ENCODE data around the gene PODN. TPM values are rescaled to one million over a fixed set of nuclear protein-coding genes. Genes with fewer than 3 reads are reported as not detected.

The PODN gene
- total RNA-seq, 3 donors from 2014 or later = 5.8 to 69.2 (median 18.1) TPM

DNA sequence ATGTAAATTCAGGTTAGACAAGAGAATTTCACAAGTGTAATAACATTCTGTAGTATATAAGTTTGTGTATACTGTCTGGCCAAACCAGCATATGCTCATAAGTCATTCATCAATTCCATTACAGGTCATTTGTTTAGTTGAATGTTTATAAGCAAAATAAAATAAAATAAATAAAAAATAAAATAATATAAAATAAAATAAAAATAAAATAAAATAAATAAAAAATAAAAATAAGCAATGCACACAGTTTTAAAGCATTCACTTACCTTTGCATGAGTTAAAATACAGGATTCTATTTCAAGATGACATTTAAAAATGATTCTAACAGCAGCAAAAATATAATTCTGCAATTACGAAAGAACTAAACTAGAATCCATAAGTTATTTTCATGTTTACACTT lies 9.9 kb downstream of the PODN start:
- no peaks in the 10 kb centered on the region for H3K36me3 ChIP-seq (ENCODE audit: low read depth)
- no peak overlapping the region for H3K4me3 ChIP-seq
- H3K9me3 ChIP-seq = no peaks in the 10 kb centered on the region
- no peak for DNase-seq
- intact Hi-C loops (cut with DNase I, micrococcal nuclease) = no loop called here
- ATAC-seq = no peak
- no peaks in the 10 kb centered on the region for H3K4me1 ChIP-seq (ENCODE audit: low read depth)
- TF ChIP-seq, protein P1, sequence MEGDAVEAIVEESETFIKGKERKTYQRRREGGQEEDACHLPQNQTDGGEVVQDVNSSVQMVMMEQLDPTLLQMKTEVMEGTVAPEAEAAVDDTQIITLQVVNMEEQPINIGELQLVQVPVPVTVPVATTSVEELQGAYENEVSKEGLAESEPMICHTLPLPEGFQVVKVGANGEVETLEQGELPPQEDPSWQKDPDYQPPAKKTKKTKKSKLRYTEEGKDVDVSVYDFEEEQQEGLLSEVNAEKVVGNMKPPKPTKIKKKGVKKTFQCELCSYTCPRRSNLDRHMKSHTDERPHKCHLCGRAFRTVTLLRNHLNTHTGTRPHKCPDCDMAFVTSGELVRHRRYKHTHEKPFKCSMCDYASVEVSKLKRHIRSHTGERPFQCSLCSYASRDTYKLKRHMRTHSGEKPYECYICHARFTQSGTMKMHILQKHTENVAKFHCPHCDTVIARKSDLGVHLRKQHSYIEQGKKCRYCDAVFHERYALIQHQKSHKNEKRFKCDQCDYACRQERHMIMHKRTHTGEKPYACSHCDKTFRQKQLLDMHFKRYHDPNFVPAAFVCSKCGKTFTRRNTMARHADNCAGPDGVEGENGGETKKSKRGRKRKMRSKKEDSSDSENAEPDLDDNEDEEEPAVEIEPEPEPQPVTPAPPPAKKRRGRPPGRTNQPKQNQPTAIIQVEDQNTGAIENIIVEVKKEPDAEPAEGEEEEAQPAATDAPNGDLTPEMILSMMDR (IDR thresholded peaks at IDR 0.05) = no peak

DNA sequence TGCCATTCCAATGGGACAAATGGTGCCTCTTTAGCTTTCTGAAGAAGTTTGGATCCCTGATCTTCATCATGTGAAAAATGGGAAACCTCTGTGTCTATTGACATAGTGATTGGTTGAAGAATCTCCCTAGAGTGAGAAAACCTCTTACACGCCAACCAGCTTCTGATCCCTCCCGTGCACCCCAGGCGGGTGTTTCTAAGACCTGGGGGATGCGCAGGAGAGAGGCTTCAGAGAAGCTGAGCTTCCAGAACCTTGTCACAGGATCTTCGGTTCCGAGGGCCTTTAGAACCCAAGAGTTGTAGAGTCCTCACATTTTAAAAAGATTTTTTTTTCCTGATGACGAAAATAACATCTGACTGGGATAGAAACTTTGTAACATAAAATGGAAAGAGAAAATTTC lies 11.3 kb downstream of the PODN start:
- H3K4me3 ChIP-seq = no peak overlapping the region
- no peaks in the 10 kb centered on the region for H3K36me3 ChIP-seq (ENCODE audit: low read depth)
- no peaks in the 10 kb centered on the region for H3K4me1 ChIP-seq (ENCODE audit: low read depth)
- ATAC-seq (no peak), DNase-seq (no peak)
- intact Hi-C loops (cut with DNase I, micrococcal nuclease) = no loop called here
- TF ChIP-seq, protein P1 (IDR thresholded peaks at IDR 0.05) = no peak
- no peaks in the 10 kb centered on the region for H3K9me3 ChIP-seq

DNA sequence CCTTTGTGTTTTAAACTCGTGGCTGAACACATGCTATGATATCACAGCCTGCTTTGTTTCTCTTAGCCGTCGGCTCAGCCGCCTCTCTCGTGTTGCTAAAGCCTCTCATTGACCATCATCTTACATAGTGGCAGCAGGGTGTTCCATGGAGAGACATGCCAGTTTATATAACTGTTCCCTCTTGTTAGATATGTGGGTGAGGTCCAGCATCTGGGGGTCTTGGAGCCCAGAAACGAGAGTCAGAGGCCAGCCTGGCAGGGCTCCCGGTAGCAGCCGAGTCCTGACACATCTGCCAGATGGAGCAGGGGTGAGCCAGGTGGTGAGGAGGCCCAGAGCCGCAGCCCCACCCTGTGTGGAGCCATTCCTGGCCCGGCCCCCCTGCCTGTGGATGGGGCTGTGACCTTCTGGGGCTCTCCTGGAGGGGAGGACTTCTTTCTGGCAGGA lies 11.9 kb downstream of the PODN start:
- peak; percentile 13 for ATAC-seq
- intact Hi-C loops (cut with DNase I, micrococcal nuclease) = no loop called here
- H3K4me3 ChIP-seq = no peak overlapping the region
- peak in 1 of 3 donors; percentile 40 for DNase-seq
- H3K4me1 ChIP-seq (ENCODE audit: low read depth) = no peaks in the 10 kb centered on the region
- no peaks in the 10 kb centered on the region for H3K36me3 ChIP-seq (ENCODE audit: low read depth)
- no peaks in the 10 kb centered on the region for H3K9me3 ChIP-seq
- TF ChIP-seq, protein P1 (IDR thresholded peaks at IDR 0.05) = no peak

DNA sequence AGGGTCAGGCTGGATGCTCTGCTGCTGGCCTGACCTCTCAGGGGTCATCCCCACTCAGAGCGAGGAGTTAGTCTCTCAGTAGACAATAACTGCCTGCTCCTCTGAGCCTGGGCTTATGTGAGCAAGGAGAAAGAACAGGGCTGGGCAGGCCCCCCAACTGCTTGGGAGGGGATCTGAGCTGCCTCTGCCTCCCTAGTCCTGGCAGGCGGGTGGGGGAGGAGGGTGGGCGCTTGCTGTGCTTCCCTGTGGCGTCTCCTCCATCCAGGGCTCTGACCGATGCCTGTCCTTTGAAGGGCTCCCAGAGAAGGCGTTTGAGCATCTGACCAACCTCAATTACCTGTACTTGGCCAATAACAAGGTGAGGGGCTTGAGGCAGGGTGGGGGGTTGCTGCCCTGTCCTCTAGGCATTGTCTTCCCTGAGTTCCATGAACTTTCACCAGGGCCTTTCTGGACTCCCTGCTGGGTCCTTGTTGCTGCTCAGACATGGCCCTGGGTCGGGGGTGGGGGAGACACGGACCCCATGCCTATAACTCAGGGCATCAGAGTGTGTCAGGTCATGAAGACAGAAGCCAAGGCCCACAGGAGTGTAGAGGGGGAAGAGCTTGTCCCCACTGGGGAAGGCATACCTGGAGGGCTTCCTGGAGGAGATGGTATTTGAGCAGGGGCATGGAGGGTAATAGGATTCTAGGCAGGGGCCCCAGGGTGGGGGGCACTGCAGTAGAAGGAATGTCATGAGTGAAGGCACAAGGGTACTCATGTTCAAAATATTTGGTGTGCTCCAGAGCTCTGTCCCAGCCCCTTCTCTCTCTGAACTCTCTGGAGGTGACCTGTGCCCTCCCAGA lies 12.5 kb downstream of the PODN start:
- TF ChIP-seq, protein P1 (IDR thresholded peaks at IDR 0.05) = no peak
- H3K36me3 ChIP-seq (ENCODE audit: low read depth) = no peaks in the 10 kb centered on the region
- no peaks in the 10 kb centered on the region for H3K4me1 ChIP-seq (ENCODE audit: low read depth)
- H3K9me3 ChIP-seq = no peaks in the 10 kb centered on the region
- DNase-seq = peak in 1 of 3 donors; percentile 18
- no peak overlapping the region for H3K4me3 ChIP-seq
- ATAC-seq = no peak
- intact Hi-C loops (cut with DNase I, micrococcal nuclease) = no loop called here

DNA sequence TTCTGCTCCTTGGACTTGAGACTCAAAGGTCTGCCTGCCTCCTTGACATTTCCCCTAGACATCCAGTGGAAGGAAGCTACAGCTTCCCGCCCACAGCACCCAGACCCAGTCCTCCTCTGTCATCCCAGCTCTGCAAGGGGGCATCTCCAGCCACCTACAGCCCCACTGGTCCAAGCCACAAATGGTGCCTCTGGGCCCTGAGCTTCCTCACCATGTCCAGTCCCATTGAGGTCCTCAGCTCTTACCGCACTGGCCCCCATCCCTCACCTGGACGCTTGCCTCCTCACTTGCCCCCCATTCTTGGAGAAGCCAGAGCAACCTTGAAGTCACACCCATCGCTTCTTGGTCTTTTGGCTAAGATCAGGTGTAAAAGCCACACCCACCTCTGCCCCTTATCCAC lies 13.2 kb downstream of the PODN start:
- H3K4me3 ChIP-seq = no peak overlapping the region
- no peaks in the 10 kb centered on the region for H3K9me3 ChIP-seq
- ATAC-seq (no peak), DNase-seq (peak in 1 of 3 donors; percentile 20)
- H3K4me1 ChIP-seq (ENCODE audit: low read depth) = no peaks in the 10 kb centered on the region
- intact Hi-C loops (cut with DNase I, micrococcal nuclease) = no loop called here
- TF ChIP-seq, protein P1 (IDR thresholded peaks at IDR 0.05) = no peak
- no peaks in the 10 kb centered on the region for H3K36me3 ChIP-seq (ENCODE audit: low read depth)
